Right renal pelvis (tissue), 4 donors: ENCODE measurements around the gene G6PC1. TPM values are rescaled to one million over a fixed set of nuclear protein-coding genes. Genes with fewer than 3 reads are reported as not detected.
"Not testable (repeated sequence)": the region's sequence is repeated elsewhere in the genome, so short reads cannot be mapped to it uniquely, and the experiment has no call there.

Experiments used
- DNase-seq, 4 donors: peaks; one replicate each; pipeline ENCODE4 v3.0.0-alpha.2; 2013; ENCODE audit warnings: low read depth in 4 of 4, low spot score in 3 of 4, missing footprints in 1 of 4
- polyA plus RNA-seq, 4 donors: library from polyadenylated mRNA; unstranded; fragments of 120-200 nt; gene quantifications; one replicate each; pipeline ENCODE4 v1.2.1, GENCODE V29; 2013; ENCODE audit not compliant: insufficient read length in 4 of 4

Gene G6PC1
- polyA plus RNA-seq, 4 donors, result 4.2 to 7.6 (median 4.9) TPM

GRCh38 chr17:42873315-42873714 lies 27.3 kb upstream of the G6PC1 start:
- no peak for DNase-seq

GRCh38 chr17:42873932-42874695 lies 26.5 kb upstream of the G6PC1 start:
- DNase-seq, result not testable (repeated sequence)

GRCh38 chr17:42877037-42877436 lies 23.6 kb upstream of the G6PC1 start:
- DNase-seq, result no peak

DNA sequence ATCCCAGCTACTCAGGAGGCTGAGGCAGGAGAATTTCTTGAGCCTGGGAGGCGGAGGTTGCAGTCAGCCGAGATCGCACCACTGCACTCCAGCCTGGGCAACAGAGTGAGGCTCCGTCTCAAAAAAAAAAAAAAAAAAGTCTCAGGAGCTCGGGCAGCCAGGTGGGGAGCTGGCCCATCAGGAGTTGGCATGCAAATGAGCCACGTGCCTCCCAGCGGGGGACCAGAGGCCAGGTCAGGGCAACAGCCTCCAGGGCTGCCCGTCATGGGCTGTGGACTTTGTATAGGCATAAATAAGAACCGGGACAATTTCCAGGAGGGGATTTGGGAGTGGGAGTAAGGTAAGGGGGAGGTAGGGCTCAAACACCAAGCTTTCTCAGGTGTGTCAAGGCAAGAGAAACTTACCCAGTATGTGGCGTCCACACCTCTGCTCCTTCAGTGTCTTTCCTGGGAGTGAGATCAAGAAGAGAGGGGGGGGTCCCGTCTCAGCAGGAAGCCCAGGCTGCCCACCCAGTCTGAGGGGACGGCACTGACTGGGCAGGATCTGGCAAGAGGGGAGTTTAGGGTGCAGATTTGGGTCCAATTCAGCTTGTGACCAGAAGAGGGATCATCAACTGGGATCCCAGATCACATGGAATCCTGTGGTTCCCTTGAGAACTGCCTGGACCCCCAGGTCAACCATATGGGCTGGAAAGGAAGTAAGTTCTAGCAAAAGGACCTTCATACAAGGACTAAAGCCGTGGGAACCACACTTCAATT lies 22.3 kb upstream of the G6PC1 start:
- DNase-seq, result no peak

GRCh38 chr17:42878924-42879595 lies 21.5 kb upstream of the G6PC1 start:
- DNase-seq, result no peak

GRCh38 chr17:42879596-42879985 lies 21.0 kb upstream of the G6PC1 start:
- DNase-seq, result no peak

- DNase-seq, result no peak
Measured at GRCh38 chr17:42880776-42881310, 19.8 kb upstream of the G6PC1 start.

GRCh38 chr17:42881706-42882105 lies 18.9 kb upstream of the G6PC1 start:
- DNase-seq, result not testable (repeated sequence)

DNA sequence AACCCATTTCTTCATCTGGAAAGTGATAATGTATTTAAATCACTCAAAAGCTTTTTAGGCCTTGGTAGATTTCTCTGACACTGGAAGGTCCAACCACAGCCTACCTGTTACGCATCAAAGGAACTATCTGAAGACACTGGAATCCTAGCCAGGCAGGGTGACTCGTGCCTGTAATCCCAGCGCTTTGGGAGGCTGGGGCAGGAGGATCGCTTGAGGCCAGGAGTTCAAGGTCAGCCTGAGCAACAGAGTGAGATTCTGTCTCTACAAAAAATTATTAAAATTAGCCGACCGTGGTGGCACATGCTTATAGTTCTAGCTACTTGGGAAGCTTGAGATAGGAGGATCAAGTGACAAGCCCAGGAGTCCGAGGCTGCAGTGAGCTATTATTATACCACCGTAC lies 18.4 kb upstream of the G6PC1 start:
- no peak for DNase-seq

DNA sequence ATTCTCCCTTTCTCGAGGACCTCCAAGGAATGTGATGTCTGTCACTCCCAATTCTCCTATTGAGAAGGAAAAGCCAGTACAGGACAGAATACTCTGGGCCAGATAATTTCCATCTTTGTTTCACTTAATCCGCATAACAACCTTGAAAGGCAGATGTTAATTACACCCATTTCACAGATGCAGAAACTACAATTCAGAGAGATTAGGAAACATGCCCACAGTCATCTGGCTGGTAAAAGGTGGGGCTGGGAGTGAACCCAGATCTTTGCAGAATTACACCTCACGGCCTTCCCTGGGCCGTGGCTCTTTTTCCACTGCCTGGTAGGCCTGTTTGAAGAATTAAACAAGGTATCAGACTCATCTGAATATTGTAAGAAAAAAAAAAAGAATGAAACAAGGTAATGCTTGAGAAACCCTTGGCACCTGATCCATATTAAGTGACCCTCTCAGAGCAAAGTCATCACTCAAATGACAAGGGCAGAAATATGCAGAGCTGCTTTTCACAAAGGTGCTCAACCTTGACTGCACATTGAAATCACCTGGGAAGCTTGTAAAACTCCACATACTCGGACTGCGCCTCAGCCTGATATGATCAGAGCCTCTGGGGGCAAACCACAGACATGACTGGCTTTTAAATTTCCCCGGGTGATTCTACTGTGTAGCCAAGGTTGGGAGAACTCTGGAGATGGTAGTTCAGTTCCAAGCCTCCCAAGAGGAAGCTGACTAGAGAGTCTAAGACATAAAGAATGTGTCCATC lies 16.6 kb upstream of the G6PC1 start:
- DNase-seq, result no peak

GRCh38 chr17:42885806-42886205 lies 14.8 kb upstream of the G6PC1 start:
- DNase-seq, result not testable (repeated sequence)

DNA sequence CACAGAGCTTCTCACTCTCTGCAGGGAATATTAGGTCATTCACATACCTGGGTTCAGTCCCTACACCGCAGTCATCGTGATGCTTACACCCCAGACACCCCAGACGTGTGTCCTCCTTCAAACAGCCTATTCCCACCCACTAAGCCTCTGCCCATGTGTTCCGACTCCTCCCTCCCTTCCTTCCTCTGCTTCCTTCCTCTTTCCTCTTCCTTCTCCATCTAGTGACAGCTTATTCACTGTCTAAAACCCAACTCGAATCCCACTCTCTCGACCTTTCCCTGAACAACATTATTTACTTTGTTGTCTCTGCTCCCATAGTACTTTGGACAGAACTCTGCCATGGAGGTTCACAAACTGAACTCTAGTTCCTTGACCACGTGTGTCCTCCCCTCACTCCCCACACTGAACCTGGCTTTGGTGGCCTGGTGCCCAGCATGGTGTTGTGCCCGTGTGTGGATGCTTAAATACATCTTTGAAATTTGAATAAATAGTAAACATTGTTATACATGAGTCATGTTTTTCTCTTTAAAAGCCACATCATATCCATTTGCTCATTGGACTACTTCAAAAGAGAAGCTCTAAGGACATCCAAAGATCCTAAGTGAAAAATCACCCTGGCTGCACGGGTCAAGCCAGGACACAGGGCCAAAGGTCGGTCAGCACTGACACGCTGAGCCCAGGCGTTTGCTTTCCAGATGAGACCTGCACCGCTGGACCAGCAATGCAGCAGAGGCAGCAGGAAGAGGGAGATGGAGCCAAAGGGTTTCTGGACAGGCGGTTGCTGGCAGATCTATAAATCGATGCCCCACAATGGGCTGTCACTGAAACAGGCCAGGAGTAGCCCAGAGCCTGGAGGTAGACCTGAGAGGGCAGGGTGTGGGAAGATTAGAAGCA lies 14.1 kb upstream of the G6PC1 start:
- no peak for DNase-seq

GRCh38 chr17:42889809-42890208 lies 10.8 kb upstream of the G6PC1 start:
- no peak for DNase-seq

DNA sequence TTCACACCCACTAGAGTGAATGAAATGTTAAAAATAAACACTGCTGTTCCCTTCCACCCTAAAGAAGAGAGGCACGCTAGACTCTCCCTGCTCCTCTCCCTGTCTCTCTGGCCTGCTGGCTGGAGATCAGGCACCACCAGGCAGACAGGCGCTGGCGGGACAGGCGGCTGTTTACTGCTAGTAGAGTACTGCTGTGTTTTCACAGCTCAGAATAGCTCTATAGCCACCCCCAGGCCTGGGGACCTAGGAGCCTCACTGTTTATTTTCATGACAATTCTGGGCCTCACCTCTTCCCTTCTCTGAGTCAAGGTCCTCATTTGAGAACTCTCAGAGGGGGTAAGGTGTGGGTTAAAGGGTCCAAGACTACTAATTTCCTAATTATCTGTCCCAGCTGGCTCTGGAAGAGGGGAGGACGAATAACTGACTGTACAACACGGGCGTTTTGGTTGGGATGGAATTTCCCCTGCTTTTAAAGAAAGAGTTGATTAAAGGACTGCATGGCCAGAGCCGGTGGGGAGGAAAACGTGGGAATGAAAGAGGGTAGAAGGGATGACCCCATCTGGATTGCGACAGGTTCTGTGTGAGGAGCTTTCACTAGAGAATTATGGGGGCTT lies 9.0 kb upstream of the G6PC1 start:
- DNase-seq, result no peak

GRCh38 chr17:42893359-42893758 lies 7.2 kb upstream of the G6PC1 start:
- no peak for DNase-seq

DNA sequence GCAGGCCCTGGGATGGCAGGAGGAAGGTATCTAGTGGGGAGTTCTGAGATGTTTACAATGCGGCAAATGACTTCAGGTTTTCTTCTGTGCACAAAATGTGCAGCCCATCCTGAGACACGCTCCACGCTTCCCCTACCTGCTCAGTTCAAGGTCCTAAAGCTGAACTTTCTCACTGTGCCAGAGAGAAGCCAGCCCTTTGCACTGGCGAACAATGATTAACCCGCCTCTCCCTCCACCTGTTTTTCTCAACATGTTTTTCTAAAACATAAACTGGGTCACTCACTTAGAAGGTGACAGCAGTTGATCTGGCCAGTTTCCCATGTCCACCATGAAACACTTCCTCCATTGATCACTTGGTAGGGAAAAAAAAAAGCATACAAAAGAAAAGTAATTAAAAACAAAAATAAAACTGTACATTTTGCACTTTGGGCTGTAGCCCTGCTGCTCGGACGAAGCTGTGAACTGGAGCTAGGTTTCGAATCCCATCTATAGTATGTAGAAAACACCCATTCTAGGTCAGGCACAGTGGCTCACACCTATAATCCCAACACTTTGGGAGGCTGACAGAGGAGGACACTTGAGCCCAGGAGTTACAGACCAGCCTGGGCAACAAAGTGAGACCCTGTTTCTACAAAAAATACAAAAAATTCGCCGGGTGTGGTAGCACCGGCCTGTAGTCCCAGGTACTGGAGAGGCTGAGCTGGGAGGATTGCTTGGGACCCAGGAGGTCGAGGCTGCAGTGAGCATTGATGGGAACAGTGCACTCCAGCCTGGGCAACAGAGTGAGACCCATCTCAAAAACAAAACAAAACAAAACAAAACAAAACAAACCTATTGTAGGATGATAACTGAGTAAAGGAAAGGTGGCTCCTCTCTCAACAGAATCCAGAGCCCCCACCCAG lies 6.1 kb upstream of the G6PC1 start:
- DNase-seq, result no peak

DNA sequence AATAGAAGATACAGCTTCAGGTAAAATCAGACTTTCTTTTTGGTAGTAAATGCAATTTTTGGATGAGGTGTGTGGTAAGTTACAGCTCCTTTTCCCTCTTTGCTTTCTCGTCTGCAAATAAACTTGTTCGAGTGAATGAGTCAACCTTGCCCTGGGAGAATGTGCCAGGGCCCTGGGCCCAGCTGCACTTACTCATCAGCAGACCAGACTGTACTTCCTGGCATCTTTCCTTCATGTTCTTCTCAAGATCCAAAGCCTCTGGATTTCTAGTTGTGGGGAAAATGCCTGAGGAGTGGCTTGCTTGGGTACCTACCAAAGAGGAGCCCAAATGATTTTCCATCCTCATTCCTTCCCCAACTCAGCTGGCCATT lies 5.4 kb upstream of the G6PC1 start:
- DNase-seq, result no peak

GRCh38 chr17:42898147-42898811 lies 2.3 kb upstream of the G6PC1 start:
- DNase-seq, result no peak
